Transverse colon (tissue), 4 donors: ENCODE data around the gene LRRC10B. TPM values are rescaled to one million over a fixed set of nuclear protein-coding genes. Genes with fewer than 3 reads are reported as not detected.

Experiments used
- DNase-seq: peaks from one replicate; pipeline ENCODE4 v3.0.0-alpha.2; 2019
- H3K27ac ChIP-seq, 4 donors: fragments of 200-600 bp; sonication (generic); 2 replicates each; pipeline ENCODE4 v1.5.1; 2016 to 2018; ENCODE audit warnings: inconsistent platforms in 4 of 4
- H3K27me3 ChIP-seq: fragments of 200-600 bp; sonication (generic); 2 replicates; pipeline ENCODE4 v1.5.1; 2017; ENCODE audit warnings: inconsistent platforms
- H3K36me3 ChIP-seq, 4 donors: fragments of 200-600 bp; sonication (generic); 2 replicates each; pipeline ENCODE4 v1.5.1; 2017 to 2019; ENCODE audit warnings: inconsistent platforms in 4 of 4
- H3K4me1 ChIP-seq, 4 donors: fragments of 200-600 bp; sonication (generic); 2 replicates each; pipeline ENCODE4 v1.5.1; 2017 to 2020; ENCODE audit warnings: inconsistent platforms in 4 of 4
- H3K4me3 ChIP-seq, 4 donors: fragments of 200-600 bp; sonication (generic); 1 replicate in 1 of 4; 2 replicates in 3 of 4; pipeline versions ENCODE4 v1.5.1 to v1.6.1; 2017 to 2019; ENCODE audit warnings: inconsistent platforms in 4 of 4
- H3K9me3 ChIP-seq, 2 donors: fragments of 200-600 bp; sonication (generic); 2 replicates each; pipeline ENCODE4 v1.5.1; 2017 to 2019; ENCODE audit warnings: inconsistent platforms in 2 of 2
- EP300 ChIP-seq: sonication (generic); formaldehyde crosslinking; IDR thresholded peaks from one replicate; pipeline ENCODE4 v1.6.1; 2017; ENCODE audit warnings: antibody characterized with exemption, low read depth
- POLR2A ChIP-seq: fragments of 450-650 bp; IDR thresholded peaks from one replicate; pipeline ENCODE4 v1.6.1; 2016; ENCODE audit warnings: antibody characterized with exemption, mild to moderate bottlenecking, moderate library complexity
- POLR2AphosphoS5 ChIP-seq, 3 donors: sonication (generic); formaldehyde crosslinking; IDR thresholded peaks; one replicate each; pipeline ENCODE4 v1.6.1; 2016; ENCODE audit warnings: antibody characterized with exemption in 3 of 3
- WGBS, 2 donors: methylation state at CpG; one replicate each; pipeline ENCODE4 v1.1.5; 2018; ENCODE audit warnings: low coverage in 1 of 2; 5-methylcytosine and 5-hydroxymethylcytosine counted together
- in situ Hi-C, 4 donors: fragments of 200-750 bp; cut with MboI; loops; one replicate each; pipeline versions ENCODE4 v1.15.0 to v1.15.1; 2017; ENCODE audit warnings: low sequenced_read_pairs in 3 of 4, low pct_ligation_motif_present in 1 of 4, low pct_unique_long_range_greater_than_20kb in 1 of 4
- intact Hi-C: fragments of 100-400 bp; cut with DNase I; formaldehyde crosslinking; loops from one replicate; pipeline ENCODE4 v1.15.1; 2023; ENCODE audit warnings: low total_unique reads
- total RNA-seq, 4 donors: library from RNA; depleted of rRNA; stranded (reverse); fragments of >200 nt; gene quantifications; one replicate each; pipeline ENCODE4 v1.1.0, GENCODE V29; 2016
- TF ChIP-seq, protein P1 (sequence below), 5 experiments: fragments of 200-600 bp in 3 of 5; fragments of 450-650 bp in 2 of 5; sonication (generic) in 3 of 5; IDR thresholded peaks; 1 replicate in 2 of 5; 2 replicates in 3 of 5; pipeline ENCODE4 v1.5.1; 2016 to 2017; ENCODE audit warnings: antibody characterized with exemption in 5 of 5, inconsistent platforms in 3 of 5, mild to moderate bottlenecking in 2 of 5, moderate library complexity in 1 of 5

LRRC10B gene
- total RNA-seq, 4 donors from 2014 or later = 0.32 to 1.1 (median 0.60) TPM; not detected in 1

DNA sequence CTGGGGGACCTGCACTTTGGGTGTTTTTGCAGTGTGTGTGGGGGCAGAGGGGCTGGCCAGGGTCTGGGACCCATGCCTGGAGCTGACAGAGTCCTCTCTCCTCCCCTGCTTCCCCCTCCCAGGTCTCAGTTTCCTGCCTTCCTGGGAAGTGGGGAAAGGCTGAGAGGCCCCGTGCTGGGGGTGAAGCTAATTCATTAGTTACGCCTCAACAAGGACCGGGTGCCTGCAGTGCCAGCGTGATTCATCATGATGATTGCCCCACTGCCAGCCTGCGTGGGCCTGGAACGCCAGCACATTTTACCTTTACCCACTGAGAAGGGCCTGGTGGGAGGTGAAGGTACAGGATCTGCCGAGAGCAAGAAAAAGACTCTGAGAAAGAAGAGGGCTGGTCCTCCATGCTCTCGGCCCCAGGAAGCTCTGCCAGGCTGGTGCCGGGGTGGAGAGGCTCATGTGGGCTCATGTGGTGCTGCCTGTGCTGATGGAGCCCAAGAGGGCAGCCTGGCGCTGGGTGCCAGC is 2.9 kb upstream of the LRRC10B start:
- intact Hi-C loops (no loop called here), in situ Hi-C loops (no loop called here)
- no peak for DNase-seq
- WGBS, 2 donors = 86% methylated on average over 10 of the region's 10 CpGs; no CpG with 5 or more reads in 1 of the 2 donors
- Histone ChIP-seq H3K36me3 (no peaks in the 10 kb centered on the region), H3K27ac (no peak overlapping the region), H3K27me3 (peaks cover 34% of the 10 kb centered on the region), H3K4me3 (no peak overlapping the region), H3K4me1 (peaks cover 14 to 20% (median 19%) of the 10 kb centered on the region in 4 donors), H3K9me3 (no peaks in the 10 kb centered on the region)
- TF ChIP-seq POLR2A (no peak), EP300 (no peak), POLR2AphosphoS5 (IDR thresholded peaks at IDR 0.05) (no peak)
- TF ChIP-seq, protein P1, sequence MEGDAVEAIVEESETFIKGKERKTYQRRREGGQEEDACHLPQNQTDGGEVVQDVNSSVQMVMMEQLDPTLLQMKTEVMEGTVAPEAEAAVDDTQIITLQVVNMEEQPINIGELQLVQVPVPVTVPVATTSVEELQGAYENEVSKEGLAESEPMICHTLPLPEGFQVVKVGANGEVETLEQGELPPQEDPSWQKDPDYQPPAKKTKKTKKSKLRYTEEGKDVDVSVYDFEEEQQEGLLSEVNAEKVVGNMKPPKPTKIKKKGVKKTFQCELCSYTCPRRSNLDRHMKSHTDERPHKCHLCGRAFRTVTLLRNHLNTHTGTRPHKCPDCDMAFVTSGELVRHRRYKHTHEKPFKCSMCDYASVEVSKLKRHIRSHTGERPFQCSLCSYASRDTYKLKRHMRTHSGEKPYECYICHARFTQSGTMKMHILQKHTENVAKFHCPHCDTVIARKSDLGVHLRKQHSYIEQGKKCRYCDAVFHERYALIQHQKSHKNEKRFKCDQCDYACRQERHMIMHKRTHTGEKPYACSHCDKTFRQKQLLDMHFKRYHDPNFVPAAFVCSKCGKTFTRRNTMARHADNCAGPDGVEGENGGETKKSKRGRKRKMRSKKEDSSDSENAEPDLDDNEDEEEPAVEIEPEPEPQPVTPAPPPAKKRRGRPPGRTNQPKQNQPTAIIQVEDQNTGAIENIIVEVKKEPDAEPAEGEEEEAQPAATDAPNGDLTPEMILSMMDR (IDR thresholded peaks at IDR 0.05) = no peak

DNA sequence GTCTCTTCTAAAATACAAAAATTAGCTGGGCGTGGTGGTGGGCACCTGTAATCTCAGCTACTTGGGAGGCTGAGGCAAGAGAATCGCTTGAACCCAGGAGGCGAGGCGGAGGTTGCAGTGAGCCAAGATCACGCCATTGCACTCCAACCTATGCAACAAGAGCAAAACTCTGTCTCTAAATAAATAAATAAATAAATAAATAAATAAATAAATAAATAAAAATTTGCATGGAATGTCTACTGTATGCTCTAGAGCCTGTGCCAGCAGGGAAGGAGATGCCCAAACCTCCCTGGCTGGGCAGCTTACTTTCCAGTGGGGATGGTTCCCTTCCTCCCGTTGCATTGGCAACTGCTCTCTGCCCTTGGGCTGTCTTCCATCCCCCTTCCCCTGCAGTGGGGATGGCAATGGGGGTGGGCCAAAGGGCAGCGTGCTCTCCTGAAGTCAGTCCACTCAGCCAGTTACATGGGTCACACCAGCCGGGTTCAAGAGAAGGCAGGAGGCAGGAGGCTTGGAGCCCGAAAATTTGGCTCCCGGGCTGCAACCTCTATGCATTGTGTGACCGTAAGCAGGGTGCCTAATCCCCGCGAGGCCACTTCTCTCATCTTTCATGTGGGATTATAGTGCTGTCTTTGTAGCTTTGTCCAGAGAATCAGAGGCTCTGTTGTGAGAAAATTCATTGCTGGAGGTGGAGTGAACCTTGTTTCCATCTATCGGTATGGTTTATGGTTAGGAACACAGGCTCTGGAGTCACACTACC is 1.4 kb upstream of the LRRC10B start:
- H3K27ac ChIP-seq = no peak overlapping the region
- H3K4me1 ChIP-seq = peaks cover 14 to 20% (median 19%) of the 10 kb centered on the region in 4 donors
- in situ Hi-C loops = no loop called here
- no peaks in the 10 kb centered on the region for H3K36me3 ChIP-seq
- TF ChIP-seq POLR2A (no peak), POLR2AphosphoS5 (IDR thresholded peaks at IDR 0.05) (no peak), EP300 (no peak)
- TF ChIP-seq, protein P1 (IDR thresholded peaks at IDR 0.05) = no peak
- no peak for DNase-seq
- intact Hi-C loops = no loop called here
- 76 to 80% methylated on average over 2 to 14 of the region's 14 CpGs for WGBS, 2 donors
- H3K27me3 ChIP-seq = peaks cover 43% of the 10 kb centered on the region
- H3K4me3 ChIP-seq = no peak overlapping the region
- no peaks in the 10 kb centered on the region for H3K9me3 ChIP-seq

DNA sequence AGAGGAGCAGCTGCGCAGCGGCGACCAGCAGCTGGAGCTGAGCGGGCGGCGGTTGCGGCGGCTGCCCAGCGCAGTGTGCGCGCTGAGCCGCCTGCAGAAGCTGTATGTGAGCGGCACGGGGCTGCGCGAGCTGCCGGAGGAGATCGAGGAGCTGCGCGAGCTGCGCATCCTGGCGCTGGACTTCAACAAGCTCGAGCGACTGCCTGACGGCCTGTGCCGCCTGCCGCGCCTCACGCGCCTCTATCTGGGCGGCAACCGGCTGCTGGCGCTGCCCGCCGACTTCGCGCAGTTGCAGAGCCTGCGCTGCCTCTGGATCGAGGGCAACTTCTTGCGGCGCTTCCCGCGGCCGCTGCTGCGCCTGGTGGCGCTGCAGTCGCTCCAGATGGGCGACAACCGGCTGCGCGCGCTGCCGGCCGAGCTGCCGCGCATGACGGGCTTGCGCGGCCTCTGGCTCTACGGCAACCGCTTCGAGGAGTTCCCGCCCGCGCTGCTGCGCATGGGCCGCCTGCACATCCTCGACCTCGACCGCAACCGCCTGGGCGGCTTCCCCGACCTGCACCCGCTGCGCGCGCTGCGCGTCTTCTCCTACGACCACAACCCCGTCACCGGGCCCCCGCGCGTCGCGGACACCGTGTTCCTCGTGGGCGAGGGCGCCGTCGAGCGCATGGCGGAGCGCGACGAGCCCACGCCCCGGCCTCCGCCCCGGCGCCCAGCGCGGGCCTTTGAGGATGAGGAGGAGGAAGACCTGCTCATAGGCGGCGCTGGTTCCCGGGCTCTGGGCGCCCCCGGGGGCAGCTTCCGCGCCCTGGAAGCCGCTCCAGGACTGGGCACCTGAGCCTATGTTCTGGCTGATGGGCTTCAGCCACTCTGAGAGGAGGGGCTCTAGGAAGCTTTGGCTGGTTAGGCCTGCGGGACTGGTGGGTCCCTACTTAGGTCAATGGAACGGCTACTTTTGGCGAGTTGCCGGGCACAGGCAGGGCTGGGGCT is 787 bp downstream of the LRRC10B start:
- peak overlapping the region; percentile 55 to 78 (median 72) for H3K27ac ChIP-seq
- H3K9me3 ChIP-seq = no peaks in the 10 kb centered on the region
- 13% methylated on average over 60 of the region's 117 CpGs; no CpG with 5 or more reads in 1 of the 2 donors for WGBS, 2 donors
- DNase-seq = peak; percentile 71
- H3K36me3 ChIP-seq = no peaks in the 10 kb centered on the region
- TF ChIP-seq POLR2A (no peak), EP300 (no peak)
- TF ChIP-seq, protein P1 (IDR thresholded peaks at IDR 0.05) = peak; percentile 35 to 73 (median 50)
- H3K4me1 ChIP-seq = peaks cover 14 to 22% (median 20%) of the 10 kb centered on the region in 4 donors
- in situ Hi-C loops (no loop called here), intact Hi-C loops (no loop called here)
- peaks cover 43% of the 10 kb centered on the region for H3K27me3 ChIP-seq
- H3K4me3 ChIP-seq = peak overlapping the region in 2 of 4 donors; percentile 24 to 44
